ENCODE results near the gene SIVA1. TPM values are rescaled to one million over a fixed set of nuclear protein-coding genes. Genes with fewer than 3 reads are reported as not detected.
A peak's percentile ranks its signal among the peaks of the same experiment; 100 is the strongest.

SIVA1 gene
- total RNA-seq, 2 donors from 2014 or later: 82.5 to 87.3 TPM

DNA sequence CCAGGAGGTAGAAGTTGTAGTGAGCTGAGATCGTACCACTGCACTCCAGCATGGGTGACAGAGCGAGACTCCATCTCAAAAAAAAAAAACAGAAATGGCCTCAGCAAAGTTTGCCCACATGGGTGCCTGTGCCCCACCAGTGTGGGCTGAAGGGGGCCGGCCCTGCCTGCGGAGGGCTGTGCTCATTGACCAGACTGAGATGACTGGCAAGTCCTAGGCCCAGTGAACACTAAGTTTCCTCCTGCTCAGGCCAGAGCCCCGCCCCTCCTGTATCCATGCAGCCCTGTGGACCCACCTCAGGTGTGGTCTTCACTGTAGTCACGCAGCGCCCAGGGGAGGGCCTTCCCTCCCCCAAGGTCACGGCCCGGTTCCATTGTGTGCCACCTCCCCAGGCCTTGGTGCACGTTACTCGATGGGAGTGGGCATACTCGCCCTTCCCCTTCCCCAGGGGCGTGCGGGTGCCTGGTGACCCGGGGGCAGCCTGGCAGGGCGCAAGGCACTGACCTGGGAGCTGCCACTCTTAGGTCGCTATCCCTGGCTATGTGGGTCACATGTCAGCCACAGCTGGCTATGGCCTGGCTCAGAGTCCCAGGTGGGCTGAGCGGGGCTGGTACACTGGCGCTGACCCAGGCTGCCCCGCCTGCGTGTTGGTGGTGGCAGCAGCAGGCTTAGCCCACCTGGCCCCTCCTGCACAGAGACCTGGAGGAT, 47.5 kb upstream of the SIVA1 start:
- Histone ChIP-seq H3K4me1 (ENCODE audit: control insufficient read depth, insufficient read depth, low read length) (no peaks in the 10 kb centered on the region), H3K9me3 (ENCODE audit: control insufficient read depth, low read length) (peaks cover 12% of the 10 kb centered on the region), H3K27me3 (ENCODE audit: control insufficient read depth, insufficient read depth, low read length, poor library complexity, severe bottlenecking) (no peaks in the 10 kb centered on the region), H3K4me3 (ENCODE audit: low read length) (no peak overlapping the region), H3K36me3 (ENCODE audit: control insufficient read depth, insufficient read depth, low read length) (peaks cover 32% of the 10 kb centered on the region), H3K9ac (ENCODE audit: extremely low read depth, low read length, poor library complexity, severe bottlenecking) (no peak overlapping the region), H3K27ac (ENCODE audit: low read depth, low read length) (no peak overlapping the region)
- DNase-seq: no peak
- peaks cover 11% of the 10 kb centered on the region for H3K9me3 Mint-ChIP-seq
- TF ChIP-seq, protein P1, sequence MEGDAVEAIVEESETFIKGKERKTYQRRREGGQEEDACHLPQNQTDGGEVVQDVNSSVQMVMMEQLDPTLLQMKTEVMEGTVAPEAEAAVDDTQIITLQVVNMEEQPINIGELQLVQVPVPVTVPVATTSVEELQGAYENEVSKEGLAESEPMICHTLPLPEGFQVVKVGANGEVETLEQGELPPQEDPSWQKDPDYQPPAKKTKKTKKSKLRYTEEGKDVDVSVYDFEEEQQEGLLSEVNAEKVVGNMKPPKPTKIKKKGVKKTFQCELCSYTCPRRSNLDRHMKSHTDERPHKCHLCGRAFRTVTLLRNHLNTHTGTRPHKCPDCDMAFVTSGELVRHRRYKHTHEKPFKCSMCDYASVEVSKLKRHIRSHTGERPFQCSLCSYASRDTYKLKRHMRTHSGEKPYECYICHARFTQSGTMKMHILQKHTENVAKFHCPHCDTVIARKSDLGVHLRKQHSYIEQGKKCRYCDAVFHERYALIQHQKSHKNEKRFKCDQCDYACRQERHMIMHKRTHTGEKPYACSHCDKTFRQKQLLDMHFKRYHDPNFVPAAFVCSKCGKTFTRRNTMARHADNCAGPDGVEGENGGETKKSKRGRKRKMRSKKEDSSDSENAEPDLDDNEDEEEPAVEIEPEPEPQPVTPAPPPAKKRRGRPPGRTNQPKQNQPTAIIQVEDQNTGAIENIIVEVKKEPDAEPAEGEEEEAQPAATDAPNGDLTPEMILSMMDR (conservative IDR thresholded peaks at IDR 0.05): no peak
- H3K27me3 Mint-ChIP-seq (ENCODE audit: insufficient read depth): no peaks in the 10 kb centered on the region
- H3K4me3 Mint-ChIP-seq: no peak overlapping the region
- 94% methylated on average over 13 to 21 of the region's 21 CpGs for WGBS, 2 experiments (ENCODE audit: insufficient coverage in 1 of 2, insufficient read length in 1 of 2)
- no peak overlapping the region for H3K27ac Mint-ChIP-seq
- H3K4me1 Mint-ChIP-seq: peaks cover 2% of the 10 kb centered on the region
- peaks cover 40% of the 10 kb centered on the region for H3K36me3 Mint-ChIP-seq (ENCODE audit: low read depth)

DNA sequence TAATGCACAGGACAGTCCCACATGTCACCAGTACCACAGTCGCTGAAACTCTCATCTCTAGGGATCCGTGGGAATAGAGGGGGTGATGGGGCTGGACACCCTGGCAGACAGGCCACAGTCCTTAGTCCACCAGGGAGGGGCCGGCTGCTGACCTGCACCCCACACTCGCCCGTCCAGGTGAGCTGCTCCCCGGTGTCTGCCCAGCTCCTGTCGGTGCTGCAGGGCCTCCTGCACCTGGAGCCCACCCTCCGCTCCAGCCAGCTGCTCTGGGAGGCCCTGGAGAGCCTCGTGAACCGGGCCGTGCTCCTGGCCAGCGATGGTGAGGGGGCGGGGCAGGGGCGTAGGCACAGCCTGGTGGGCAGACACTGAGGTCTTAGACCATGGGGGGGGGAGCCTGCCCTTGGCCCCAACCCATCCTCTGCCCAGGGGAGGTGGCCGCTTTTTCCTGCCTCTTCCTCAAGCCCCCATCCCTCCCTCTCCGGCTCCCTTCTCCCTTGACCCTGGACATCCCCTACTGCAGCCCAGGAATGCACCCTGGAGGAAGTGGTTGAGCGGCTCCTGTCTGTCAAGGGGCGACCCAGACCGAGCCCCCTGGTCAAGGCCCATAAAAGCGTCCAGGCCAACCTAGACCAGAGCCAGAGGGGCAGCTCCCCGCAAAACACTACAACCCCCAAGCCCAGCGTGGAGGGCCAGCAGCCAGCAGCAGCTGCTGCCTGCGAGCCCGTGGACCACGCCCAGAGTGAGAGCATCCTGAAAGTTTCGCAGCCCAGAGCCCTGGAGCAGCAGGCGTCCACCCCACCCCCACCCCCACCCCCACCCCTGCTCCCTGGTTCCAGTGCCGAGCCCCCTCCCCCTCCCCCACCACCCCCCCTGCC, 46.0 kb upstream of the SIVA1 start:
- peaks cover 11% of the 10 kb centered on the region for H3K9me3 Mint-ChIP-seq
- no peak overlapping the region for H3K4me3 Mint-ChIP-seq
- H3K27me3 Mint-ChIP-seq (ENCODE audit: insufficient read depth): no peaks in the 10 kb centered on the region
- Histone ChIP-seq H3K4me3 (ENCODE audit: low read length) (no peak overlapping the region), H3K9ac (ENCODE audit: extremely low read depth, low read length, poor library complexity, severe bottlenecking) (no peak overlapping the region), H3K27ac (ENCODE audit: low read depth, low read length) (no peak overlapping the region), H3K4me1 (ENCODE audit: control insufficient read depth, insufficient read depth, low read length) (no peaks in the 10 kb centered on the region), H3K36me3 (ENCODE audit: control insufficient read depth, insufficient read depth, low read length) (peaks cover 32% of the 10 kb centered on the region), H3K27me3 (ENCODE audit: control insufficient read depth, insufficient read depth, low read length, poor library complexity, severe bottlenecking) (no peaks in the 10 kb centered on the region), H3K9me3 (ENCODE audit: control insufficient read depth, low read length) (peaks cover 12% of the 10 kb centered on the region)
- 83 to 86% methylated on average over 15 to 22 of the region's 28 CpGs for WGBS, 2 experiments (ENCODE audit: insufficient coverage in 1 of 2, insufficient read length in 1 of 2)
- peak; percentile 59 for DNase-seq
- H3K4me1 Mint-ChIP-seq: no peaks in the 10 kb centered on the region
- no peak overlapping the region for H3K27ac Mint-ChIP-seq
- TF ChIP-seq, protein P1 (conservative IDR thresholded peaks at IDR 0.05): no peak
- H3K36me3 Mint-ChIP-seq (ENCODE audit: low read depth): peaks cover 38% of the 10 kb centered on the region

DNA sequence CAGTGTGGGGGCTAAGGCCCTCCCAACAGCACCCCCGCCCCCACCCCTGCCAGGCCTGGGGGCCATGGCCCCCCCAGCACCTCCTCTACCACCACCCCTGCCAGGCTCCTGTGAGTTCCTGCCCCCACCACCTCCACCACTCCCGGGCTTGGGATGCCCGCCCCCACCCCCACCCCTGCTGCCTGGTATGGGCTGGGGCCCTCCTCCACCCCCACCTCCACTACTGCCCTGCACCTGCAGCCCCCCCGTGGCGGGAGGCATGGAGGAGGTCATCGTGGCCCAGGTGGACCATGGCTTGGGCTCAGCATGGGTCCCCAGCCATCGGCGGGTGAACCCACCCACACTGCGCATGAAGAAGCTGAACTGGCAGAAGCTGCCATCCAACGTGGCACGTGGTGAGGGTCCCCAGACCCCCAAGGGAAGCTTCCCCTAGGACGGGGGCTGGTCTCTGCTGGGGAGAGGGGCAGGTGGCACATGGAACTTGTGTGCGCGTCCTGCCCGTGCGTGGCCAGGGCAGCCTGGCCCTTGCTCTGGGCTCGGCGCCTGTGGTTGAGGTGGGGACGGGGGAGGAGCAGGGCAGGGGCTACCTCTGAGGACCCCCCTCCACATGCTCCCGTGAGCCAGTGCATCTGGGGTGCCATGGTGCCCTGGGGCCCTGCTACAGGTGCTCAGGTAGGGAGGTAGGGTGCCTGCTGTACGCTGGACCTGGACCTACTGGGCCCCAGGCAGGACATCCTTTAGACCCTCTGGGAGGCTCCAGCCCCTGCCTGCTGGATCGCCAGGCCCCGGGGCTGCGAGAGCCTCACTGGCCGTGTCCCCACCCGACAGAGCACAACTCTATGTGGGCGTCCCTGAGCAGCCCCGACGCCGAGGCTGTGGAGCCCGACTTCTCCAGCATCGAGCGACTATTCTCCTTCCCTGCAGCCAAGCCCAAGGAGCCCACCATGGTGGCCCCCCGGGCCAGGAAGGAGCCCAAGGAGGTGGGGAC, 45.0 kb upstream of the SIVA1 start:
- no peak overlapping the region for H3K4me3 Mint-ChIP-seq
- no peaks in the 10 kb centered on the region for H3K27me3 Mint-ChIP-seq (ENCODE audit: insufficient read depth)
- no peaks in the 10 kb centered on the region for H3K4me1 ChIP-seq (ENCODE audit: control insufficient read depth, insufficient read depth, low read length)
- DNase-seq: peak; percentile 59
- 76 to 83% methylated on average over 13 to 31 of the region's 34 CpGs for WGBS, 2 experiments (ENCODE audit: insufficient coverage in 1 of 2, insufficient read length in 1 of 2)
- H3K9me3 Mint-ChIP-seq: peaks cover 11% of the 10 kb centered on the region
- H3K36me3 ChIP-seq (ENCODE audit: control insufficient read depth, insufficient read depth, low read length): peaks cover 29% of the 10 kb centered on the region
- H3K27ac Mint-ChIP-seq: no peak overlapping the region
- no peak overlapping the region for H3K4me3 ChIP-seq (ENCODE audit: low read length)
- no peak overlapping the region for H3K9ac ChIP-seq (ENCODE audit: extremely low read depth, low read length, poor library complexity, severe bottlenecking)
- H3K4me1 Mint-ChIP-seq: no peaks in the 10 kb centered on the region
- TF ChIP-seq, protein P1 (conservative IDR thresholded peaks at IDR 0.05): no peak
- no peaks in the 10 kb centered on the region for H3K27me3 ChIP-seq (ENCODE audit: control insufficient read depth, insufficient read depth, low read length, poor library complexity, severe bottlenecking)
- H3K27ac ChIP-seq (ENCODE audit: low read depth, low read length): no peak overlapping the region
- peaks cover 30% of the 10 kb centered on the region for H3K36me3 Mint-ChIP-seq (ENCODE audit: low read depth)
- peaks cover 12% of the 10 kb centered on the region for H3K9me3 ChIP-seq (ENCODE audit: control insufficient read depth, low read length)

All from endodermal cell (in vitro differentiated cells).